Activated T-helper 1 cell treated with anti-CD3 and anti-CD28 coated beads, Interleukin-2, amount 50 U/mL, for 16 hours (primary cell): Measurements from ENCODE around the gene HRAS.

ENCODE experiments used
- DNase-seq, 2 donors: peaks; one replicate each; pipeline ENCODE4 v3.0.0-alpha.2; 2020; ENCODE audit warnings: low read depth in 1 of 2, low spot score in 1 of 2

HRAS gene

DNA sequence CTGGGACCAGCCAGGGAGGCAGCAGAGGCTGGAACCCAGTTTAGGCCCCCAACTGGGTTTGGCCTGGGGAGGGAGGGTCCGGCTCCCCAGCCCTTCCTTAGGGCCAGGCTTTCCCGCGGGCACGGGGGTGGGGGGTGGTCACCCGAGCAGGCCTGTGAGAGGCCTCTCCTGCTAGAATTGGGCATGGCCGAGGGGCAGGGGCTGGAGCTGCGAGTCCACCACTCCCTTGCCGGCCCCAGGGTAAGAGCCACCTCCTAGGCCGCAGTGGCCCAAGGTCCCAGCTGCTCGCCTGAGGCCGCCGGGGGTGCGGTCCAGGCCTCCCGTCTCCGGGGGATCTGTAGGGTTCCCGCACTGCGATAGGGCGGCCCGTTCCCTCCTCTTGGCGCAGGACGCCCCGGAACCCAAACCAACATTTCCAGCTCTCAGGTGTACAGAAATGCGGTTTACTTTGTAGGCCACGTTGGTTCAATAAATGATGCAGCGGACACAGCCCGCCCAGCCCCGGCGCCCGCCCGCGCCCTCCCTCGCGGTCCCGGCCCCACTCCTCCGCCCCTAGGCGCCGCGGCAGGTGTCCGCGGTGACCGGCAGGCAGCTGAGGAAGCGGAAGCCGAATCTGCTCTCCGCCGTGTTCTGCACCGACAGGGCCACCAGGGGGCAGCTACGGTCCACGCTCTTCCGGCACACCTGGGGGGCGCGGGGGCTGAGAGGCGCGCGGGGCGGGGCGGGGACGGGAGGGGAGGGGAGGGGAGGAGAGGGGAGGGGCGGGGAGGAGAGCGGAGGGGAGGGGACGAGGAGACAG, 19.3 kb upstream of the HRAS start:
- DNase-seq = peak; percentile 62 to 69

- no peak for DNase-seq
These were observed 18.6 kb upstream of the HRAS start for GRCh38 chr11:553988-554340.

DNA sequence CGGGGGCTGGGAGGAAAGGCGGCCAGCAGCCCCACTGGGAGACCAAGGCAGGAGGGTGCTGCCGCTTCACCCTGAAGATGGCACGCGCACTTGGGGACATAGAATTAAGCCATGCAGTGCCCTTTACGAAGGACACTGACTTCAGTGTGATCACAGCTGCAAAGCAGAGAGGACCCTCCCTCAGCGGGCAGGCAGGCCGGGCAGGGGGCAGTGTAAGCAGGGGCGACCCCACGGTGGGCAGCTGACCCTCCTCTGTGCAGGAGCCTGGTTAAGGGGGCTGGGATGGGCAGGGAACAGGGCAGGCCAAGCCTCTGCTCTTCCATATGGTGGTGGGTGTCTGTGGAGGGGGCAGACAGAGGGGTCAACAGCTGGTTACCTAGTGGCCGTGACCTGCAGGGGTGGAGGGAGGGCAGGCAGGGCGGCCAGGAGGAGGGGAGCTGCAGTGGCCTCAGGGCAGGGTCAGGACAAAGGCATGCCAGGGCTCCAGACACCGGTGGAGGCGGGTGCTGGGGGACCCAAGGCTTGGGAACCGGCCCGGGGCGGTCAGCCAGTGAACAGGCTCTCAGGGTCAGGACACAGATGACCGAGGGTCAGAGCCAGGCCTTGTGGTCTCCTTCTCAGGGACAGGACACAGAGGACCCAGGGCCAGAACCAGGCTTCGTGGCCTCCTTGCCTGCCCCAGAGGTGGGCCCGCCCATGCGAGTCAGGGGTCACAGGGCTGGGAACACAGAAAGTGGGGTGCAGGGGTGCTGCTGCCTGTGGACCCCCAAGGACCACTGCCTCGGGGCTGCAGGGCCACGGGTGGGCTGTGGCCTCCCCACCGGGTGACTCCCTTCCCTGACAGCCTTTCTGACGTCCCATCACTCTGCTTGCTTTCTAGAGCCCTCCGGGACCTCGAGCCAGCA, 18.0 kb upstream of the HRAS start:
- no peak for DNase-seq

GRCh38 chr11:551596-551995, 16.2 kb upstream of the HRAS start:
- no peak for DNase-seq

DNA sequence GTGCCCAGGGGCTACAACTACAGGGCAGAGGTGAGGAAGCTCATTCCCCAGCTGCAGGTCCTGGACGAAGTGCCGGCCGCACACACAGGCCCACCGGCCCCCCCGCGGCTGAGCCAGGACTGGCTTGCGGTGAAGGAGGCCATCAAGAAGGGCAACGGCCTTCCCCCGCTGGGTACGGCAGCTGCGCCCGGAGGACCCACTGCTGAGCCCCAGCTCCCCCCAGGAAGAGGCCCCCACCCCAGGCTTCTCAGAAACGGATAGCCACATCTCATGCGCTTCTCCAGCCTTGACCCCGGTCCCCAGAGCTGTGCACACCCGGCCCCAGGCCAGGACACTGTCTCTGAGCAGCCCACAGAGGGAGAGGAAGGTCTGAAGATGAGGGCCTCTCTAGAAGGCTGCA, 15.8 kb upstream of the HRAS start:
- DNase-seq = no peak

GRCh38 chr11:550746-551085, 15.3 kb upstream of the HRAS start:
- DNase-seq = no peak

- no peak for DNase-seq
These were observed 14.8 kb upstream of the HRAS start for GRCh38 chr11:550021-550745.

DNA sequence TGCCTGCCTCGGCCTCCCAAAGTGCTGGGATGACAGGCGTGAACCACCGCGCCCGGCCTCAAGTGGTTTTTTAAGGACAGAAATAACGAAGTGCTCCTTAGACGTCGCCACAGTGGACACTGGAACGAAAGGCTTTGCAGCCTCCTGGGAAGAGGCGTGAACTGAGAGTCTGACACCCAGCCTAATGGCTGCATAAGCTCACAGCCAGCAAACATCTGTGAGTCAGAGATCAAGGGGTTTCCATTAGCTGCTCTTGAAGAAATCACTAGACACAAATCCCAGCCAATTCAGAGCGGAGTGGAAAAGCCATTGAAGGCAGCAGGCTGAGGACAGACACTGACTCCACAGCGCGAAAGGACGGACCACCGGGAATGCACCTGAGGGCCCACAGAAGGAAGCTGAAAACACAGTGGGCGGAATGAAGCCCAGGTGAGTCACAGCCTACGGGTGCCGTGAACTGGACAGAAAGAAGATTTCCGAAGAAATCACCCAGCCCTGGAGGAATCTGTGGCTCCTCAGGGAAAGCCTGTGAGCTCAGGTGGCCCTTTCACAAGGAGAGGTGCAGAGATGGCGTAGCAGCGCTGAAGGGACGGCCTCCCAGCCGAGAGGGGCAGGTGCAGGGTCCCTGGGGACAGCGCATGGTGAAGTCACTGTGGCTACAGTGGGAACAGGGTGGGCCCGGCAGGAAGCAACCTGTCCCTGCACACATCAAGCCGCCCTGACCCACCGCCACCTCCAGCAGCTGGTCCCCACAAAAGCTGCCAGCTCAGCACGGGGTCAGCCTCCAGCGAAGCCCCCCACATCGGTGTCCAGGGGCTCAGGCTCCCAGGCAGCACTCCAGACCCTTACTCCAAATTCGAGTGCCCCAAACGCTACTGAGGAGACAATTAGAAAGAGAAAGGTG, 13.6 kb upstream of the HRAS start:
- no peak for DNase-seq

- DNase-seq = no peak
These were observed 9.8 kb upstream of the HRAS start for GRCh38 chr11:545171-545570.

DNA sequence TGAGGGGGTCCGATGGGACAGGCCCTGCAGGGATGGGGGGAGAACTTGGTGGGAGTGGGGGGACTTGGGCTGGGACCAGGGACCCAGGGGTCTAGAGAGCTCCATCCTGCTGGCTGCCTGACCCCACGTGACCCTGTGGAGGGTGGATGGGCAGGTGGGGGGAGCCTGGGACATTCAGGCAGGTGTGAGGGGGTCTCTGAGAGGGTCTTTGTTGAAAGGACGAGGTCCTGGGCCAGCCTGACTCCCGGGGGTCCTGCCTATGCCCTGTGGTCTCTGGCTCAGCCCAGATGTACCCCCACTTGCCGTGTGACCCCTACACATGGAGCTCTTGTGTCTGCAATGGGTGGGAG, 9.4 kb upstream of the HRAS start:
- DNase-seq = no peak

DNA sequence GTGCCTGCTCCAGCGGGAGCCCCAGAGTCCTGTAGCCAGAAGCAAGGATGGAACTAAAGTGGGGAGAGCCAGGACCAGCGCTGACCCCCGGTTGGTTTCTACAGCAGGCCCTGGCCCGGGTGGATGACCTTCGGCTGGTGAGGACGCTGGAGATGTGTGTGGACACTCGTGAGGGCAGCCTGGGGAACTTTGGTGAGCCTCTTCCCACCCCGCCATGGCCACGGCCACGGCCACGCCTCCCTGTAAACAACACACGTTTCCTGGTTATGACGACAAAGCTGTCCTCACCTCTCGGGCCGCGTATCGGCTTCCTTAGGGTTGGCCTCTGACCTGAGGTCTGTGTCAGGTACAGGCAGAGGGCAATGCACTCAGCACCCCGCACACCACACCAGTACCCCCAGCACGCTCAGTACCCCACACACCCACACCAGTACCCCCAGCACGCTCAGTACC, 6.1 kb upstream of the HRAS start:
- no peak for DNase-seq

- DNase-seq = no peak
These were observed 5.4 kb upstream of the HRAS start for GRCh38 chr11:540583-541432.

GRCh38 chr11:539971-540481, 4.7 kb upstream of the HRAS start:
- DNase-seq = no peak

DNA sequence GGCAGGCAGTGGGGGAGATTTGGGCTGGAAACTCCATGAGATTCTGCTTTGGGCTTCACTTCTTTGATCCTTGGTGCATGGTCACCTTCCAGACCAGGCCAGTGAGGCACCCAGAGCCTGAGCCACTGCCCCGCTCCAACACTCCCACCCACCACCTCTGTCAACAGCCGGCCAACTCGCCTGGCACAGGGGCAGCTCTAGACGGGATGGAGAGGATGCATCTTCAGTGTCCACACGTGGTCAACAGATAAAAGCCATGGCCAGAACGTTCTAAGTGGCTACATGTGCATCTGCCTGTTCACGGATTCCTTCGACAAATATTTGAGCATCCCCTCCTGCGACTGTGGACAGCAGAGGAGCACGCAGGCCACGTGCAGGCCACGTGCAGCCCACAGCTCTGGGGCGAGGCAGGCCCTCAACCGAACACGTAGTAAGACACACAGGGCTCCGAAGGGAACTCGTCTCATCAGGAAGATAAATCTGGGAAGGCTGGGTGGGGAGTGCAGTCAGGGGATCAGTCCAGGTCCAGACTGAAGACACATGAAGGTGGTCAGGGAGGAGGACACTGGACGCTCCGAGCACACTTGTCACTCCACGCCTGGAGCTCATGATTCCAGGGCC, 3.2 kb upstream of the HRAS start:
- no peak for DNase-seq

GRCh38 chr11:537622-538430, 2.5 kb upstream of the HRAS start:
- no peak for DNase-seq

DNA sequence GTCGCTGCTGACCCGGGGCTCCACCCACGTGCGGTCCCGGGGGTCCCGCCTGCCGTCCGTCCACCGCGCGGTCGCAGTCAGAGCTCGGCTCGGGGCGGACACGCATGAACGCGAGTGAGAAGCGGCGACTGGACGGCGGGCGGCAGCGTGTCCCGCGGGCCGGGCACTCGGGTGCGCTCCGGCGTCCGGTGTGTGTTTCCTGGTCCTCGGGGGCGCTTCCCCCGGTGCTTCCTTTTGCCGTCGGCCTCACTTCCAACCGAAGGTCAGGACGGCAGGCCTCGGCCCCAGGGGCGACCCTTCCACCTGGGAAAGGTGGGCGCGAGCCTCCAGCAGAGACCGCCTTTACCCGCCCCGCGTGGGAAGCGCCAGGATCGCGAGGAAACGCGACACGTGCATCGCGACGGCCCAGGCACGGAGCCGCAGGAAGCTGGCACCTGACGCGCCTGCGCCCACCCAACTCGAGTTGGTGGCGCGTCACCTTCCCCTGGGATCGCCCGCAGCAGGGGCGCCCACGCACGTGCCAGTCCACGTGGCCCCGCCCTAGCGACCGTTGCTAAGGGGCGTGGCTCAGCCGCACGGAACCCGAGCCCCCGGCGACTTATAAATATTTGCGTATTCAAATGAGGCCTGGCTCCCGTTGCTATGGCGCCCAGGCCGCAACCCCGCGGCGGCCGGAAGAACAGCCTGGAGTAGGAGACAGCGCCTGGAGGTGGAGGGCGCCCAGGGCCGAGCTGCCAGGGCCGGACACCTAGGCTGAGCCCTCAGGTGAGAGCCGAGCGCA, 1.7 kb upstream of the HRAS start, which contains the start of gene LRRC56:
LRRC56 (plus strand) TSS at position 687 of the 781 bp plus-strand sequence. CDS start 3,158 bp downstream, outside the sequence.
- DNase-seq = peak; percentile 73 to 88

DNA sequence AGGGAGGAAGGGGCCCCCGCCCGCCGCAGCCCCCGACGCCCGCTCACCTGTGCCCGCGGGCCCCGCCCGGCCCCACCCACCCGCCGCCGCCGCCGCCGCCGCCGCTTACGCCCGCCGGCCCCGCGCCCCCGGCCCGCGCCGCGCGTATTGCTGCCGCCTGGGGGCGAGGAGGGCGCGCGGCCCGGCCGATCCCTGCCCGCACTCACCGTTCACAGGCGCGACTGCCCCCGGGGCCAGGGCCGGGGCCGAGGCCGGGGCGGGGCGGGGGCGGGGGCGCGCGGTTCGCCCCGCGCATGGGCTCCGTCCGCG, 212 bp downstream of the HRAS start:
- DNase-seq = no peak
